H1 (cell line): ENCODE measurements around the gene DIP2B. TPM values are rescaled to one million over a fixed set of nuclear protein-coding genes. Genes with fewer than 3 reads are reported as not detected.

ENCODE experiments used
- CTCF ChIA-PET: fragments of 300-600 bp; sonication (Branson Sonifier 250); formaldehyde crosslinking; loops from one replicate; lab custom pipeline; 2021; ENCODE audit not compliant: partially characterized antibody; lab: Charles Lee
- POLR2A ChIA-PET: fragments of 300-600 bp; sonication (Branson Sonifier 250); formaldehyde crosslinking; loops from one replicate; lab custom pipeline; 2021; ENCODE audit warnings: inconsistent platforms; ENCODE audit not compliant: partially characterized antibody; lab: Charles Lee
- DNase-seq, 2 experiments: peaks; one replicate each; pipeline versions ENCODE4 v3.0.0 to v3.0.0-alpha.2; 2010 to 2022; ENCODE audit warnings: low spot score in 2 of 2, low read depth in 1 of 2, mixed read lengths in 1 of 2
- FAIRE-seq: peaks from 2 replicates; lab custom pipeline; 2011; peaks lifted over from hg19 to GRCh38; lab: Jason Lieb, UNC
- H2AFZ ChIP-seq: 2 replicates; pipeline ENCODE4 v1.8.1; 2012; ENCODE audit warnings: low read length, inconsistent platforms
- H2AK5ac ChIP-seq: 2 replicates; pipeline ENCODE4 v1.6.1; 2013; ENCODE audit warnings: low read depth, low read length
- H2BK120ac ChIP-seq: replicated peaks from 2 replicates; pipeline ENCODE3; 2013; ENCODE audit warnings: low read depth, low read length, inconsistent platforms
- H2BK12ac ChIP-seq: 2 replicates; pipeline ENCODE4 v1.6.1; 2013; ENCODE audit warnings: low read depth, low read length
- H2BK15ac ChIP-seq: 2 replicates; pipeline ENCODE4 v1.6.1; 2013; ENCODE audit warnings: low read length
- H2BK20ac ChIP-seq: 2 replicates; pipeline ENCODE4 v1.6.1; 2013; ENCODE audit warnings: low read length
- H2BK5ac ChIP-seq: 2 replicates; pipeline ENCODE4 v1.6.1; 2013; ENCODE audit warnings: low read depth, low read length
- H3K14ac ChIP-seq: 2 replicates; pipeline ENCODE4 v1.6.1; 2013; ENCODE audit warnings: inconsistent platforms; ENCODE audit not compliant: insufficient read length
- H3K18ac ChIP-seq: 2 replicates; pipeline ENCODE4 v1.6.1; 2013; ENCODE audit warnings: low read length; ENCODE audit errors: extremely low read depth
- H3K23ac ChIP-seq: 2 replicates; pipeline ENCODE4 v1.6.1; 2013; ENCODE audit warnings: inconsistent platforms; ENCODE audit not compliant: insufficient read length
- H3K23me2 ChIP-seq: 2 replicates; pipeline ENCODE4 v1.6.1; 2013; ENCODE audit warnings: low read depth, low read length
- H3K27ac ChIP-seq: 2 replicates; pipeline ENCODE4 v1.6.1; 2011; ENCODE audit warnings: low read depth, low read length, inconsistent platforms
- H3K27me3 ChIP-seq, 4 experiments: replicated peaks in 1 of 4; 1 replicate in 1 of 4; 2 replicates in 3 of 4; pipeline versions ENCODE4 v1.6.1 to v1.8.1; 2011 to 2013; ENCODE audit warnings: low read length in 3 of 4, mild to moderate bottlenecking in 3 of 4, inconsistent platforms in 2 of 4, mixed read lengths in 2 of 4, moderate library complexity in 1 of 4; ENCODE audit not compliant: control insufficient read depth in 3 of 4, insufficient read depth in 3 of 4; ENCODE audit errors: extremely low read depth in 1 of 4
- H3K36me3 ChIP-seq, 4 experiments: 2 replicates each; pipeline versions ENCODE4 v1.6.1 to v1.8.1; 2011 to 2013; ENCODE audit warnings: mild to moderate bottlenecking in 4 of 4, low read length in 3 of 4, moderate library complexity in 2 of 4, control low read depth in 1 of 4, inconsistent platforms in 1 of 4; ENCODE audit not compliant: insufficient read depth in 4 of 4, control insufficient read depth in 2 of 4
- H3K4ac ChIP-seq: replicated peaks from 2 replicates; pipeline ENCODE3; 2013; ENCODE audit warnings: low read length, low read depth, mixed read lengths, inconsistent platforms; ENCODE audit not compliant: insufficient read length
- H3K4me1 ChIP-seq, 4 experiments: replicated peaks in 1 of 4; 1 replicate in 1 of 4; 2 replicates in 3 of 4; pipeline versions ENCODE4 v1.6.1 to v1.8.1; 2011 to 2013; ENCODE audit warnings: low read length in 3 of 4, inconsistent platforms in 2 of 4, mixed read lengths in 1 of 4; ENCODE audit not compliant: insufficient read depth in 4 of 4, control insufficient read depth in 3 of 4
- H3K4me2 ChIP-seq, 2 experiments: 2 replicates each; pipeline versions ENCODE4 v1.6.1 to v1.8.1; 2011 to 2013; ENCODE audit warnings: low read depth in 2 of 2, low read length in 2 of 2, control low read depth in 1 of 2, inconsistent platforms in 1 of 2, mild to moderate bottlenecking in 1 of 2; ENCODE audit not compliant: insufficient read depth in 1 of 2
- H3K4me3 ChIP-seq, 4 experiments: fragments of 200-600, 300-600 bp in 1 of 4; sonication (generic), shearing (Covaris generic), sonication (Bioruptor Twin) in 1 of 4; 2 replicates each; pipeline versions ENCODE4 v1.5.1 to v1.8.1; 2011 to 2016; ENCODE audit warnings: low read length in 4 of 4, low read depth in 3 of 4, control low read depth in 2 of 4, inconsistent platforms in 2 of 4, mild to moderate bottlenecking in 2 of 4, mixed read lengths in 1 of 4, moderate library complexity in 1 of 4; ENCODE audit not compliant: insufficient read depth in 2 of 4; ENCODE audit errors: extremely low read depth in 1 of 4
- H3K56ac ChIP-seq: replicated peaks from 2 replicates; pipeline ENCODE3; 2013; ENCODE audit warnings: low read depth, mild to moderate bottlenecking, mixed read lengths, low read length, inconsistent platforms; ENCODE audit not compliant: insufficient read length
- H3K79me1 ChIP-seq: 2 replicates; pipeline ENCODE4 v1.6.1; 2013; ENCODE audit warnings: low read depth, low read length, control low read depth
- H3K79me2 ChIP-seq, 2 experiments: 2 replicates each; pipeline versions ENCODE4 v1.6.1 to v1.8.1; 2012 to 2013; ENCODE audit warnings: low read length in 2 of 2, mild to moderate bottlenecking in 2 of 2, inconsistent platforms in 1 of 2; ENCODE audit not compliant: insufficient read depth in 2 of 2, control insufficient read depth in 1 of 2
- H3K9ac ChIP-seq, 4 experiments: replicated peaks in 1 of 4; 1 replicate in 1 of 4; 2 replicates in 3 of 4; pipeline versions ENCODE4 v1.6.1 to v1.8.1; 2011 to 2013; ENCODE audit warnings: low read depth in 3 of 4, low read length in 3 of 4, control low read depth in 2 of 4, mild to moderate bottlenecking in 2 of 4, moderate library complexity in 2 of 4, inconsistent platforms in 1 of 4; ENCODE audit errors: extremely low read depth in 1 of 4
- H3K9me3 ChIP-seq, 2 experiments: 2 replicates each; pipeline versions ENCODE4 v1.6.1 to v1.8.1; 2012 to 2013; ENCODE audit warnings: mild to moderate bottlenecking in 2 of 2, moderate library complexity in 2 of 2, control low read depth in 1 of 2, inconsistent platforms in 1 of 2, low read depth in 1 of 2, low read length in 1 of 2, mixed read lengths in 1 of 2; ENCODE audit not compliant: insufficient read depth in 2 of 2
- H4K20me1 ChIP-seq, 2 experiments: replicated peaks in 1 of 2; 2 replicates each; pipeline versions ENCODE3 to v1.8.1; 2011 to 2013; ENCODE audit warnings: inconsistent platforms in 2 of 2, low read length in 2 of 2, mild to moderate bottlenecking in 1 of 2; ENCODE audit not compliant: insufficient read depth in 2 of 2, control insufficient read depth in 1 of 2
- H4K5ac ChIP-seq: 2 replicates; pipeline ENCODE4 v1.6.1; 2013; ENCODE audit warnings: low read length, low read depth, mixed read lengths, inconsistent platforms; ENCODE audit not compliant: insufficient read length
- H4K8ac ChIP-seq: 2 replicates; pipeline ENCODE4 v1.8.0; 2013; ENCODE audit warnings: mild to moderate bottlenecking, moderate library complexity, low read length, inconsistent platforms; ENCODE audit not compliant: insufficient read depth; ENCODE audit errors: extremely low read depth
- H4K91ac ChIP-seq: replicated peaks from 2 replicates; pipeline ENCODE3; 2013; ENCODE audit warnings: low read length, mixed read lengths, inconsistent platforms; ENCODE audit not compliant: insufficient read length
- BCL11A ChIP-seq, 2 experiments: IDR thresholded peaks; one replicate each; pipeline ENCODE4 v1.6.1; 2011; ENCODE audit warnings: low read depth in 2 of 2, low read length in 2 of 2, mild to moderate bottlenecking in 2 of 2
- CBX5 ChIP-seq: fragments of 300-800, 300-1000 bp; sonication (generic); IDR thresholded peaks from 2 replicates; pipeline ENCODE4 v1.7.1; 2016; ENCODE audit warnings: antibody characterized with exemption, low read length, low read depth
- CHD2 ChIP-seq: IDR thresholded peaks from 2 replicates; pipeline ENCODE4 v1.6.1; 2012; ENCODE audit warnings: low read length, improper control_type of control experiment
- CTBP2 ChIP-seq: IDR thresholded peaks from 2 replicates; pipeline ENCODE4 v1.7.0; 2011; ENCODE audit warnings: borderline replicate concordance, mild to moderate bottlenecking, moderate library complexity, mixed read lengths, low read length; ENCODE audit not compliant: insufficient read depth, insufficient read length
- GABPA ChIP-seq: IDR thresholded peaks from 2 replicates; pipeline ENCODE4 v1.6.1; 2011; ENCODE audit warnings: mild to moderate bottlenecking, low read length, moderate library complexity, borderline replicate concordance; ENCODE audit not compliant: insufficient read depth
- GTF2F1 ChIP-seq: IDR thresholded peaks from 2 replicates; pipeline ENCODE4 v1.6.1; 2012; ENCODE audit warnings: low read depth, low read length, improper control_type of control experiment, borderline replicate concordance
- HDAC6 ChIP-seq: IDR thresholded peaks from one replicate; pipeline ENCODE4 v1.7.1; 2012; ENCODE audit warnings: low read depth, mild to moderate bottlenecking, inconsistent platforms, low read length, moderate library complexity
- NRF1 ChIP-seq: IDR thresholded peaks from 2 replicates; pipeline ENCODE4 v1.6.1; 2011; ENCODE audit warnings: mild to moderate bottlenecking, low read depth, low read length, improper control_type of control experiment
- RAD21 ChIP-seq, 2 experiments: IDR thresholded peaks in 1 of 2; conservative IDR thresholded peaks in 1 of 2; 2 replicates each; pipeline ENCODE4 v1.6.1; 2011; ENCODE audit warnings: low read depth in 2 of 2, low read length in 2 of 2, improper control_type of control experiment in 1 of 2, inconsistent platforms in 1 of 2, mild to moderate bottlenecking in 1 of 2, moderate library complexity in 1 of 2
- RFX5 ChIP-seq: IDR thresholded peaks from 2 replicates; pipeline ENCODE4 v1.6.1; 2011; ENCODE audit warnings: low read depth, low read length, improper control_type of control experiment, borderline replicate concordance
- SAP30 ChIP-seq: fragments of 300-600 bp; sonication (generic); IDR thresholded peaks from 2 replicates; pipeline ENCODE4 v1.7.1; 2012; ENCODE audit warnings: low read length, moderate library complexity, mild to moderate bottlenecking, inconsistent platforms; ENCODE audit not compliant: insufficient read depth, insufficient replicate concordance
- TAF1 ChIP-seq: IDR thresholded peaks from 2 replicates; pipeline ENCODE4 v1.6.1; 2011; ENCODE audit warnings: mild to moderate bottlenecking, low read depth, low read length
- YY1 ChIP-seq: IDR thresholded peaks from 2 replicates; pipeline ENCODE4 v1.6.1; 2011; ENCODE audit warnings: low read depth, mild to moderate bottlenecking, low read length
- WGBS, 2 experiments: shearing (Covaris generic) in 1 of 2; methylation state at CpG; one replicate each; pipeline versions ENCODE4 v1.1.6 to v1.1.7; 2013 to 2015; ENCODE audit warnings: low lambda C conversion rate in 2 of 2, mixed read lengths in 2 of 2, inconsistent platforms in 1 of 2, low coverage in 1 of 2, missing lambda C conversion rate in 1 of 2; ENCODE audit not compliant: insufficient replicate concordance in 2 of 2, insufficient coverage in 1 of 2, insufficient read length in 1 of 2; ENCODE audit errors: extremely low coverage in 1 of 2, missing lambda C conversion rate in 1 of 2; 5-methylcytosine and 5-hydroxymethylcytosine counted together
- polyA plus RNA-seq, 7 experiments: library from polyadenylated mRNA; depleted of rRNA in 3 of 7; stranded (reverse) in 5 of 7; unstranded in 2 of 7; fragments of >200 nt in 5 of 7; fragments of 200-250 nt in 2 of 7; gene quantifications; 1 replicate in 5 of 7; 2 replicates in 1 of 7; 4 replicates in 1 of 7; pipeline versions ENCODE4 v1.2.1 to v1.2.3, GENCODE V29; 2011 to 2013; ENCODE audit warnings: missing spikeins in 2 of 7, mixed read lengths in 2 of 7
- total RNA-seq: library from RNA; stranded (reverse); fragmentation: NEBNext Ultra II Directional; extraction: Animal tissue kit (Norgen Biotek cat#: 25700); gene quantifications from 2 replicates; pipeline ENCODE4 v1.2.1, GENCODE V29; 2021

The DIP2B gene
- total and polyA plus RNA-seq, 2 of the 8 experiments (the other 6 are each of a cell fraction or from before 2014, with no cell fraction given), result 11.1 to 29.6 TPM

GRCh38 chr12:50477241-50477832 is 27.4 kb upstream of the DIP2B start:
- WGBS, 2 experiments, result 84% methylated on average over 1 of the region's 1 CpG; no CpG with 5 or more reads in 1 of the 2 experiments
- POLR2A ChIA-PET, result no interaction called here
- H2AFZ ChIP-seq, result no peak overlapping the region
- TF ChIP-seq HDAC6, result no peak
- TF ChIP-seq CHD2, result no peak
- TF ChIP-seq GABPA, result no peak
- TF ChIP-seq CTBP2, result no peak
- no peak for TF ChIP-seq RFX5
- no peak for TF ChIP-seq TAF1
- no peak for TF ChIP-seq BCL11A (IDR thresholded peaks at IDR 0.05; ENCODE audit: low read depth in 2 of 2, low read length in 2 of 2)
- no peak for TF ChIP-seq SAP30
- no peak for TF ChIP-seq RAD21 (IDR thresholded peaks at IDR 0.05 in 1 of 2, conservative IDR thresholded peaks at IDR 0.05 in 1 of 2; ENCODE audit: low read depth in 2 of 2, low read length in 2 of 2)
- no peak for TF ChIP-seq GTF2F1
- TF ChIP-seq NRF1, result no peak
- TF ChIP-seq YY1, result no peak
- TF ChIP-seq CBX5, result no peak

More at GRCh38 chr12:50477241-50477832, 27.4 kb upstream of the DIP2B start:
- Histone ChIP-seq H4K8ac (no peak overlapping the region), H2BK20ac (no peak overlapping the region), H4K20me1 (no peaks in the 10 kb centered on the region), H3K14ac (no peak overlapping the region), H2BK120ac (no peak overlapping the region), H2BK12ac (no peak overlapping the region), H3K79me1 (no peaks in the 10 kb centered on the region), H3K4me3 (no peak overlapping the region), H3K4me2 (no peak overlapping the region), H2AK5ac (no peak overlapping the region), H3K4ac (no peak overlapping the region), H3K27me3 (no peaks in the 10 kb centered on the region), H2BK5ac (no peak overlapping the region), H3K9ac (no peak overlapping the region), H3K36me3 (peaks cover 7 to 51% (median 29%) of the 10 kb centered on the region in 4 experiments), H3K9me3 (no peaks in the 10 kb centered on the region), H3K23me2 (no peaks in the 10 kb centered on the region), H3K4me1 (no peaks in the 10 kb centered on the region), H3K79me2 (no peaks in the 10 kb centered on the region), H4K5ac (no peak overlapping the region), H3K23ac (no peak overlapping the region), H3K18ac (no peak overlapping the region), H3K56ac (no peak overlapping the region), H4K91ac (no peak overlapping the region), H3K27ac (no peak overlapping the region), H2BK15ac (no peak overlapping the region)
- no peak for DNase-seq
- CTCF ChIA-PET, result no interaction called here
- no peak for FAIRE-seq
